ENCODE data around the gene GRM1.
"Not testable (repeated sequence)": the region's sequence is repeated elsewhere in the genome, so short reads cannot be mapped to it uniquely, and the experiment has no call there.

The GRM1 gene

GRCh38 chr6:146224449-146224848 is 195.6 kb downstream of the GRM1 start:
- H3K27me3 ChIP-seq (ENCODE audit: control insufficient read depth, insufficient read depth, low read length), result no peaks in the 10 kb centered on the region
- H3K4me3 ChIP-seq (ENCODE audit: low read depth, low read length), result no peak overlapping the region
- no peak overlapping the region for H3K9ac ChIP-seq (ENCODE audit: low read length)
- H3K27ac ChIP-seq (ENCODE audit: low read depth, low read length), result no peak overlapping the region
- 0 out of 2 replicates have a peak, but pooled peaks cover 3% of the 10 kb centered on the region for H3K4me1 ChIP-seq (ENCODE audit: control insufficient read depth, insufficient read depth, low read length)
- no peaks in the 10 kb centered on the region for H3K9me3 ChIP-seq (ENCODE audit: control insufficient read depth, insufficient read depth, low read depth, low read length)
- no peaks in the 10 kb centered on the region for H3K36me3 ChIP-seq (ENCODE audit: control insufficient read depth, insufficient read depth, low read length)

GRCh38 chr6:146224988-146225387 is 196.1 kb downstream of the GRM1 start:
- no peaks in the 10 kb centered on the region for H3K36me3 ChIP-seq (ENCODE audit: control insufficient read depth, insufficient read depth, low read length)
- H3K27ac ChIP-seq (ENCODE audit: low read depth, low read length), result no peak overlapping the region
- H3K9ac ChIP-seq (ENCODE audit: low read length), result no peak overlapping the region
- H3K9me3 ChIP-seq (ENCODE audit: control insufficient read depth, insufficient read depth, low read depth, low read length), result no peaks in the 10 kb centered on the region
- H3K27me3 ChIP-seq (ENCODE audit: control insufficient read depth, insufficient read depth, low read length), result no peaks in the 10 kb centered on the region
- H3K4me1 ChIP-seq (ENCODE audit: control insufficient read depth, insufficient read depth, low read length), result 0 out of 2 replicates have a peak, but pooled peaks cover 3% of the 10 kb centered on the region
- H3K4me3 ChIP-seq (ENCODE audit: low read depth, low read length), result no peak overlapping the region

- no peaks in the 10 kb centered on the region for H3K36me3 ChIP-seq (ENCODE audit: control insufficient read depth, insufficient read depth, low read length)
Measured at GRCh38 chr6:146240322-146240721, 211.5 kb downstream of the GRM1 start.

GRCh38 chr6:146240807-146241206 is 211.9 kb downstream of the GRM1 start:
- H3K4me3 ChIP-seq (ENCODE audit: low read depth, low read length), result no peak overlapping the region
- no peaks in the 10 kb centered on the region for H3K27me3 ChIP-seq (ENCODE audit: control insufficient read depth, insufficient read depth, low read length)
- no peaks in the 10 kb centered on the region for H3K36me3 ChIP-seq (ENCODE audit: control insufficient read depth, insufficient read depth, low read length)
- H3K4me1 ChIP-seq (ENCODE audit: control insufficient read depth, insufficient read depth, low read length), result no peaks in the 10 kb centered on the region
- H3K9me3 ChIP-seq (ENCODE audit: control insufficient read depth, insufficient read depth, low read depth, low read length), result peaks cover 17% of the 10 kb centered on the region
- H3K27ac ChIP-seq (ENCODE audit: low read depth, low read length), result no peak overlapping the region
- H3K9ac ChIP-seq (ENCODE audit: low read length), result no peak overlapping the region

More at GRCh38 chr6:146240322-146240721, 211.5 kb downstream of the GRM1 start:
- no peak overlapping the region for H3K9ac ChIP-seq (ENCODE audit: low read length)
- H3K4me3 ChIP-seq (ENCODE audit: low read depth, low read length), result no peak overlapping the region
- no peak overlapping the region for H3K27ac ChIP-seq (ENCODE audit: low read depth, low read length)
- no peaks in the 10 kb centered on the region for H3K27me3 ChIP-seq (ENCODE audit: control insufficient read depth, insufficient read depth, low read length)
- peaks cover 17% of the 10 kb centered on the region for H3K9me3 ChIP-seq (ENCODE audit: control insufficient read depth, insufficient read depth, low read depth, low read length)
- H3K4me1 ChIP-seq (ENCODE audit: control insufficient read depth, insufficient read depth, low read length), result no peaks in the 10 kb centered on the region

GRCh38 chr6:146243646-146244045 is 214.8 kb downstream of the GRM1 start:
- H3K4me3 ChIP-seq (ENCODE audit: low read depth, low read length); H3K36me3 ChIP-seq (ENCODE audit: control insufficient read depth, insufficient read depth, low read length); H3K27me3 ChIP-seq (ENCODE audit: control insufficient read depth, insufficient read depth, low read length); H3K27ac ChIP-seq (ENCODE audit: low read depth, low read length); H3K9ac ChIP-seq (ENCODE audit: low read length); H3K4me1 ChIP-seq (ENCODE audit: control insufficient read depth, insufficient read depth, low read length): not testable (repeated sequence)
- peaks cover 17% of the 10 kb centered on the region for H3K9me3 ChIP-seq (ENCODE audit: control insufficient read depth, insufficient read depth, low read depth, low read length)

GRCh38 chr6:146244630-146245143 is 215.8 kb downstream of the GRM1 start:
- H3K4me3 ChIP-seq (ENCODE audit: low read depth, low read length), result no peak overlapping the region
- no peaks in the 10 kb centered on the region for H3K36me3 ChIP-seq (ENCODE audit: control insufficient read depth, insufficient read depth, low read length)
- H3K27ac ChIP-seq (ENCODE audit: low read depth, low read length), result no peak overlapping the region
- H3K27me3 ChIP-seq (ENCODE audit: control insufficient read depth, insufficient read depth, low read length), result no peaks in the 10 kb centered on the region
- H3K9ac ChIP-seq (ENCODE audit: low read length), result no peak overlapping the region
- H3K9me3 ChIP-seq (ENCODE audit: control insufficient read depth, insufficient read depth, low read depth, low read length), result peaks cover 17% of the 10 kb centered on the region
- no peaks in the 10 kb centered on the region for H3K4me1 ChIP-seq (ENCODE audit: control insufficient read depth, insufficient read depth, low read length)

- H3K36me3 ChIP-seq (ENCODE audit: control insufficient read depth, insufficient read depth, low read length), result no peaks in the 10 kb centered on the region
Measured at GRCh38 chr6:146246028-146246427, 217.2 kb downstream of the GRM1 start.

GRCh38 chr6:146253691-146254090 is 224.8 kb downstream of the GRM1 start:
- H3K9ac ChIP-seq (ENCODE audit: low read length), result no peak overlapping the region
- no peaks in the 10 kb centered on the region; the same call in 1 of the 2 replicates for H3K4me1 ChIP-seq (ENCODE audit: control insufficient read depth, insufficient read depth, low read length)
- no peaks in the 10 kb centered on the region for H3K9me3 ChIP-seq (ENCODE audit: control insufficient read depth, insufficient read depth, low read depth, low read length)

More at GRCh38 chr6:146246028-146246427, 217.2 kb downstream of the GRM1 start:
- Histone ChIP-seq H3K27me3 (ENCODE audit: control insufficient read depth, insufficient read depth, low read length) (no peaks in the 10 kb centered on the region), H3K9me3 (ENCODE audit: control insufficient read depth, insufficient read depth, low read depth, low read length) (peaks cover 17% of the 10 kb centered on the region), H3K27ac (ENCODE audit: low read depth, low read length) (no peak overlapping the region), H3K9ac (ENCODE audit: low read length) (no peak overlapping the region), H3K4me1 (ENCODE audit: control insufficient read depth, insufficient read depth, low read length) (no peaks in the 10 kb centered on the region), H3K4me3 (ENCODE audit: low read depth, low read length) (no peak overlapping the region)

GRCh38 chr6:146258206-146258605 is 229.3 kb downstream of the GRM1 start:
- H3K9me3 ChIP-seq (ENCODE audit: control insufficient read depth, insufficient read depth, low read depth, low read length), result no peaks in the 10 kb centered on the region

More at GRCh38 chr6:146253691-146254090, 224.8 kb downstream of the GRM1 start:
- Histone ChIP-seq H3K4me3 (ENCODE audit: low read depth, low read length) (no peak overlapping the region), H3K27me3 (ENCODE audit: control insufficient read depth, insufficient read depth, low read length) (no peaks in the 10 kb centered on the region), H3K27ac (ENCODE audit: low read depth, low read length) (no peak overlapping the region), H3K36me3 (ENCODE audit: control insufficient read depth, insufficient read depth, low read length) (no peaks in the 10 kb centered on the region)

GRCh38 chr6:146260886-146261285 is 232.0 kb downstream of the GRM1 start:
- Histone ChIP-seq H3K27ac (ENCODE audit: low read depth, low read length) (no peak overlapping the region), H3K4me3 (ENCODE audit: low read depth, low read length) (no peak overlapping the region), H3K27me3 (ENCODE audit: control insufficient read depth, insufficient read depth, low read length) (no peaks in the 10 kb centered on the region), H3K36me3 (ENCODE audit: control insufficient read depth, insufficient read depth, low read length) (no peaks in the 10 kb centered on the region), H3K9ac (ENCODE audit: low read length) (no peak overlapping the region), H3K9me3 (ENCODE audit: control insufficient read depth, insufficient read depth, low read depth, low read length) (0 out of 2 replicates have a peak, but pooled peaks cover 5% of the 10 kb centered on the region), H3K4me1 (ENCODE audit: control insufficient read depth, insufficient read depth, low read length) (no peaks in the 10 kb centered on the region; the same call in 1 of the 2 replicates)

More at GRCh38 chr6:146258206-146258605, 229.3 kb downstream of the GRM1 start:
- Histone ChIP-seq H3K27ac (ENCODE audit: low read depth, low read length) (no peak overlapping the region), H3K4me1 (ENCODE audit: control insufficient read depth, insufficient read depth, low read length) (no peaks in the 10 kb centered on the region; the same call in 1 of the 2 replicates), H3K27me3 (ENCODE audit: control insufficient read depth, insufficient read depth, low read length) (no peaks in the 10 kb centered on the region), H3K9ac (ENCODE audit: low read length) (no peak overlapping the region), H3K36me3 (ENCODE audit: control insufficient read depth, insufficient read depth, low read length) (no peaks in the 10 kb centered on the region), H3K4me3 (ENCODE audit: low read depth, low read length) (no peak overlapping the region)

- Histone ChIP-seq H3K9ac (ENCODE audit: low read length) (no peak overlapping the region), H3K4me1 (ENCODE audit: control insufficient read depth, insufficient read depth, low read length) (peaks cover 6% of the 10 kb centered on the region), H3K27ac (ENCODE audit: low read depth, low read length) (no peak overlapping the region), H3K36me3 (ENCODE audit: control insufficient read depth, insufficient read depth, low read length) (no peaks in the 10 kb centered on the region), H3K27me3 (ENCODE audit: control insufficient read depth, insufficient read depth, low read length) (no peaks in the 10 kb centered on the region), H3K4me3 (ENCODE audit: low read depth, low read length) (no peak overlapping the region), H3K9me3 (ENCODE audit: control insufficient read depth, insufficient read depth, low read depth, low read length) (0 out of 2 replicates have a peak, but pooled peaks cover 5% of the 10 kb centered on the region)
Measured at GRCh38 chr6:146265056-146265455, 236.2 kb downstream of the GRM1 start.
